Endothelial cell of umbilical vein (primary cell): ENCODE results near the gene IGSF23. TPM values are rescaled to one million over a fixed set of nuclear protein-coding genes. Genes with fewer than 3 reads are reported as not detected.

Experiments used
- BruUV-seq: library from RNA; stranded (reverse); fragments of 400-500 nt; replicated peaks from 2 replicates; lab custom pipeline; 2021; lab: Mats Ljungman, UMichigan
- CTCF ChIA-PET: fragments of 300-600, 350-600 bp; sonication (Branson Sonifier 250); formaldehyde crosslinking; loops from one replicate; lab custom pipeline; 2021; ENCODE audit warnings: antibody characterized with exemption, inconsistent platforms; lab: Charles Lee
- POLR2A ChIA-PET: fragments of 300-600, 350-600 bp; sonication (Branson Sonifier 250); formaldehyde crosslinking; loops from one replicate; lab custom pipeline; 2021; ENCODE audit warnings: antibody characterized with exemption, inconsistent platforms; lab: Charles Lee
- DNase-seq: peaks from one replicate; pipeline ENCODE4 v3.0.0-alpha.2; 2011; ENCODE audit warnings: low read depth, low spot score
- FAIRE-seq: peaks from 2 replicates; lab custom pipeline; 2011; peaks lifted over from hg19 to GRCh38; lab: Jason Lieb, UNC
- H2AFZ ChIP-seq: 2 replicates; pipeline ENCODE4 v1.6.0; 2012; ENCODE audit warnings: low read depth, low read length, control low read depth, inconsistent platforms
- H3K27ac ChIP-seq: 2 replicates; pipeline ENCODE4 v1.5.1; 2011; ENCODE audit warnings: low read depth, mild to moderate bottlenecking, control low read depth, low read length, moderate library complexity; ENCODE audit not compliant: insufficient read depth
- H3K27me3 ChIP-seq, 2 experiments: 2 replicates each; pipeline versions ENCODE4 v1.6.0 to v1.6.1; 2011; ENCODE audit warnings: low read length in 2 of 2, mixed read lengths in 1 of 2; ENCODE audit not compliant: control insufficient read depth in 2 of 2, insufficient read depth in 2 of 2
- H3K36me3 ChIP-seq, 2 experiments: 2 replicates in 1 of 2; 3 replicates in 1 of 2; pipeline ENCODE4 v1.5.1; 2011; ENCODE audit warnings: low read length in 2 of 2, mild to moderate bottlenecking in 1 of 2, moderate library complexity in 1 of 2; ENCODE audit not compliant: control insufficient read depth in 2 of 2, insufficient read depth in 2 of 2; ENCODE audit errors: extremely low read depth in 1 of 2
- H3K4me1 ChIP-seq: 3 replicates; pipeline ENCODE4 v1.5.1; 2011; ENCODE audit warnings: mild to moderate bottlenecking, low read length; ENCODE audit not compliant: control insufficient read depth, insufficient read depth; ENCODE audit errors: extremely low read depth
- H3K4me2 ChIP-seq: 2 replicates; pipeline ENCODE4 v1.6.1; 2011; ENCODE audit warnings: low read length, control low read depth, mixed read lengths; ENCODE audit not compliant: insufficient read depth
- H3K4me3 ChIP-seq, 3 experiments: fragments of 200-600 bp in 1 of 3; sonication (generic), shearing (Covaris generic) in 1 of 3; replicated peaks in 1 of 3; 2 replicates each; pipeline ENCODE4 v1.5.1; 2011 to 2016; ENCODE audit warnings: control low read depth in 3 of 3, low read length in 3 of 3, mild to moderate bottlenecking in 2 of 3, inconsistent platforms in 1 of 3, low read depth in 1 of 3, moderate library complexity in 1 of 3; ENCODE audit not compliant: insufficient read depth in 1 of 3
- H3K79me2 ChIP-seq: 2 replicates; pipeline ENCODE4 v1.6.0; 2012; ENCODE audit warnings: low read length, inconsistent platforms; ENCODE audit not compliant: control insufficient read depth, insufficient read depth
- H3K9ac ChIP-seq: replicated peaks from 2 replicates; pipeline ENCODE3; 2011; ENCODE audit warnings: low read length, control low read depth; ENCODE audit not compliant: insufficient read depth; ENCODE audit errors: extremely low read depth
- H3K9me1 ChIP-seq: replicated peaks from 3 replicates; pipeline ENCODE4 v1.6.0; 2011; ENCODE audit warnings: mild to moderate bottlenecking, low read length; ENCODE audit not compliant: control insufficient read depth, insufficient read depth; ENCODE audit errors: extremely low read depth
- H3K9me3 ChIP-seq: replicated peaks from 2 replicates; pipeline ENCODE4 v1.5.1; 2012; ENCODE audit warnings: low read length, inconsistent platforms; ENCODE audit not compliant: control insufficient read depth, insufficient read depth
- H4K20me1 ChIP-seq: replicated peaks from 2 replicates; pipeline ENCODE3; 2011; ENCODE audit warnings: mild to moderate bottlenecking, low read length; ENCODE audit not compliant: control insufficient read depth, insufficient read depth; ENCODE audit errors: extremely low read depth
- EZH2 ChIP-seq: IDR thresholded peaks from 2 replicates; pipeline ENCODE4 v1.6.1; 2012; ENCODE audit warnings: borderline replicate concordance, low read depth, mild to moderate bottlenecking, moderate library complexity, low read length, inconsistent platforms; ENCODE audit not compliant: severe bottlenecking
- FOS ChIP-seq: IDR thresholded peaks from 2 replicates; pipeline ENCODE4 v1.6.1; 2011; ENCODE audit warnings: mild to moderate bottlenecking, low read length, moderate library complexity, borderline replicate concordance; ENCODE audit not compliant: insufficient read depth
- GATA2 ChIP-seq: IDR thresholded peaks from 2 replicates; pipeline ENCODE4 v1.7.0; 2011; ENCODE audit warnings: low read depth, mild to moderate bottlenecking, moderate library complexity, mixed read lengths, low read length; ENCODE audit not compliant: insufficient read length, insufficient read depth
- JUN ChIP-seq: IDR thresholded peaks from 2 replicates; pipeline ENCODE4 v1.6.1; 2011; ENCODE audit warnings: borderline replicate concordance, low read depth; ENCODE audit not compliant: insufficient read length, insufficient read depth
- MAX ChIP-seq: IDR thresholded peaks from 2 replicates; pipeline ENCODE4 v1.6.1; 2011; ENCODE audit not compliant: insufficient read depth, insufficient read length
- MYC ChIP-seq: IDR thresholded peaks from one replicate; pipeline ENCODE4 v1.6.1; 2011; ENCODE audit warnings: mild to moderate bottlenecking, low read depth, low read length
- POLR2A ChIP-seq: IDR thresholded peaks from 2 replicates; pipeline ENCODE4 v1.6.1; 2012; ENCODE audit warnings: low read depth, mild to moderate bottlenecking, control low read depth, low read length
- POLR2AphosphoS5 ChIP-seq: IDR thresholded peaks from 2 replicates; pipeline ENCODE4 v1.6.1; 2012; ENCODE audit warnings: low read depth, mild to moderate bottlenecking, control low read depth, low read length, moderate library complexity; ENCODE audit not compliant: insufficient read depth
- dilution Hi-C: fragments of 300-500 bp; cut with MboI; formaldehyde crosslinking; loops from one replicate; pipeline ENCODE4 v1.15.0; 2019; ENCODE audit warnings: low sequenced_read_pairs; ENCODE audit not compliant: extremely low pct_ligation_motif_present
- intact Hi-C: fragments of 100-400 bp; cut with micrococcal nuclease; formaldehyde crosslinking; loops from one replicate; pipeline ENCODE4 v1.10.0; 2022
- polyA plus RNA-seq, 4 experiments: library from polyadenylated mRNA; depleted of rRNA in 3 of 4; stranded (reverse) in 3 of 4; unstranded in 1 of 4; fragments of >200 nt; gene quantifications; 2 replicates each; pipeline versions ENCODE4 v1.2.1 to v1.2.3, GENCODE V29; 2011 to 2012; ENCODE audit warnings: missing spikeins in 1 of 4
- total RNA-seq: library from RNA; stranded (reverse); gene quantifications from 2 replicates; pipeline ENCODE4 v1.2.3, GENCODE V29; 2021
- TF ChIP-seq, protein P1 (sequence below), 2 donors: IDR thresholded peaks; 1 replicate in 1 of 2; 2 replicates in 1 of 2; pipeline ENCODE4 v1.5.1; 2011; ENCODE audit warnings: low read length in 2 of 2, mild to moderate bottlenecking in 2 of 2, moderate library complexity in 2 of 2, control low read depth in 1 of 2, inconsistent platforms in 1 of 2, low read depth in 1 of 2; ENCODE audit not compliant: insufficient read depth in 1 of 2; ENCODE audit errors: extremely low read depth in 1 of 2

The IGSF23 gene
- total and polyA plus RNA-seq, 2 donors (not counting 3 experiments of a cell fraction or from before 2014, with no cell fraction given) = 0.73 TPM; not detected in 1

DNA sequence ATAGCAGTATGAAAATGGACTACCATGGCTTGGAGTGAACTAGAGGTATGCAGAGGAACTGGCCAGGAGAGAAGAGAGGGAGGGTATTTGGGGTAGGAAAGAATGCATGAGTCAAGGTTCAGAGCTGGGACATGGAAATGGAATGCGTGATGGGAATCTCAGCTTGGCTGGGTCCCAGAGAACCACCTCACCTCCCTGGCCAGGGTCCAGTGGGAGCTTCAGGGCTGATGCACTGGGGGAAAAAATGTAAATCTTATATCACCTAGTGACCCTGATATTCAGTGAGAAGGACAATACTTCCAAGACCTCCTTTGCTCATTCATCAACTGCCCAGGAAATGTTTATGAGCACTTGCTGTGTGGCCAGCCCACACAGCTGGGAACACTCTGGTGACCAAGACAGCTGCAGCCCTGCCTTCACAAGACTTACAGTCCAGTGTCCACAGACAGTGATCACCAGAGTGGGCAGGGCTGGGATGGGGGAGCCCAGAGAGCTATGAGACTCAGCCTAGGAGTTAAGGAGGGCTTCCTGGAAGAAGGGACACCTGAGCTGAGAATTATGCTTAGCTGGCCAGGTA is 12.8 kb downstream of the IGSF23 start:
- peak; percentile 95 for FAIRE-seq
- peak overlapping the region; percentile 73 for H3K27ac ChIP-seq
- TF ChIP-seq FOS (peak; percentile 78), JUN (peak; percentile 79), POLR2AphosphoS5 (peak; percentile 90), POLR2A (peak; percentile 60), EZH2 (no peak), MYC (no peak), MAX (no peak), GATA2 (peak; percentile 87)
- TF ChIP-seq, protein P1, sequence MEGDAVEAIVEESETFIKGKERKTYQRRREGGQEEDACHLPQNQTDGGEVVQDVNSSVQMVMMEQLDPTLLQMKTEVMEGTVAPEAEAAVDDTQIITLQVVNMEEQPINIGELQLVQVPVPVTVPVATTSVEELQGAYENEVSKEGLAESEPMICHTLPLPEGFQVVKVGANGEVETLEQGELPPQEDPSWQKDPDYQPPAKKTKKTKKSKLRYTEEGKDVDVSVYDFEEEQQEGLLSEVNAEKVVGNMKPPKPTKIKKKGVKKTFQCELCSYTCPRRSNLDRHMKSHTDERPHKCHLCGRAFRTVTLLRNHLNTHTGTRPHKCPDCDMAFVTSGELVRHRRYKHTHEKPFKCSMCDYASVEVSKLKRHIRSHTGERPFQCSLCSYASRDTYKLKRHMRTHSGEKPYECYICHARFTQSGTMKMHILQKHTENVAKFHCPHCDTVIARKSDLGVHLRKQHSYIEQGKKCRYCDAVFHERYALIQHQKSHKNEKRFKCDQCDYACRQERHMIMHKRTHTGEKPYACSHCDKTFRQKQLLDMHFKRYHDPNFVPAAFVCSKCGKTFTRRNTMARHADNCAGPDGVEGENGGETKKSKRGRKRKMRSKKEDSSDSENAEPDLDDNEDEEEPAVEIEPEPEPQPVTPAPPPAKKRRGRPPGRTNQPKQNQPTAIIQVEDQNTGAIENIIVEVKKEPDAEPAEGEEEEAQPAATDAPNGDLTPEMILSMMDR (IDR thresholded peaks at IDR 0.05; ENCODE audit: extremely low read depth in 1 of 2, insufficient read depth in 1 of 2, low read depth in 1 of 2, low read length in 2 of 2) = no peak
- no peaks in the 10 kb centered on the region for H3K27me3 ChIP-seq
- ChIA-PET POLR2A (interaction anchor here (0.8 to 1.3 kb wide), 4 partner anchors 19 to 95 kb away, joined by 4 to 6 read pairs (median 5); no protein-coding TSS in a partner anchor), CTCF (interaction anchor here (0.6 to 1.4 kb wide), 11 partner anchors 8 to 92 kb away, joined by 3 to 8 read pairs (median 4); partner anchors contain the start of genes IGSF23 and PVR)
- H3K9me3 ChIP-seq = no peaks in the 10 kb centered on the region
- H3K9ac ChIP-seq = peak overlapping the region; percentile 20
- no TSS peak for BruUV-seq
- H2AFZ ChIP-seq = no peak overlapping the region
- no peaks in the 10 kb centered on the region for H3K79me2 ChIP-seq
- dilution Hi-C loops (no loop called here), intact Hi-C loops (loop anchor here (1.0 to 2.0 kb wide), 3 partner anchors 15 to 23 kb away; no protein-coding TSS in a partner anchor)
- H3K9me1 ChIP-seq = no peaks in the 10 kb centered on the region
- no peak overlapping the region for H3K4me3 ChIP-seq
- H4K20me1 ChIP-seq = no peaks in the 10 kb centered on the region
- peak; percentile 93 for DNase-seq
- no peaks in the 10 kb centered on the region for H3K36me3 ChIP-seq
- H3K4me1 ChIP-seq = peaks cover 31% of the 10 kb centered on the region
- H3K4me2 ChIP-seq = no peak overlapping the region
